GM10266 (cell line): ENCODE data around the gene EEPD1.

ENCODE experiments used
- DNase-seq: peaks from one replicate; pipeline ENCODE4 v3.0.0; 2012; ENCODE audit errors: extremely low spot score
- TF ChIP-seq, protein P1 (sequence below): IDR thresholded peaks from 2 replicates; pipeline ENCODE4 v1.5.1; 2012; ENCODE audit warnings: mild to moderate bottlenecking, low read depth; ENCODE audit not compliant: control insufficient read depth, insufficient read depth; ENCODE audit errors: missing control alignments

Gene EEPD1

DNA sequence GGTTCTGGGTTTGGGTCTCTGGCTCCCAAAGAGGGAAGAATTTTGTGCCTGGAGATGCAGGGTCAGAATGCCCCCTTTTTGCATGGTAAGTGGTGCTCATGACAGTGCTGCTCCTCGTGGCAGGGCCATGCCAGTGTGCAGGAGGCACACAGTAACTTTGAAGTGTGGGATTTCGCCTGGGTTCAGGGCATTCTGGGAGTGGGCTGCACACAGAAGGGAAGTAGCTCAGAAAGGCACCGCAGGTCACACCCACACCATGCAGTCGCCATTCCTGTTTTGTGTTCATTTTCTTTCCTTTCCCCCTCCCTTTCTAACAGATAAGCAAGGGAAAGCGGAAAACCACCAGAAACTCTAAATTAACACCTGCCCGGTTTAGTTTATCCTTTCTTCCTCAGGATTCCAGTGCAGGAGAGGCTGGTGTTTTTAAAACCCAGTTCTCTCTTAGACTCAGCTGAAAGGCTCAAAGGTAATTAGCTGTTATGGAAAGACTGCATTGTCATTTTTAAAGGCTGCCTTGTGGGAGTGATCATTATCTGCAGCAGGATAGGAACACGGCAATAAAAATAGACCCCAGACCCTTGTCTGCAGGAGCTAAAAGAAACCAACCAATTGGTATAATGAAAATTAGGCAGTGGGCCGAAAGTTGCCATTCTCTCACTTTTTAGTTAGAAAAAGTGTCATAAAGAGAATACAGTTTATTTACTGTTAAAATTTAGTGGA lies 50.2 kb downstream of the EEPD1 start:
- no peak for DNase-seq
- TF ChIP-seq, protein P1, sequence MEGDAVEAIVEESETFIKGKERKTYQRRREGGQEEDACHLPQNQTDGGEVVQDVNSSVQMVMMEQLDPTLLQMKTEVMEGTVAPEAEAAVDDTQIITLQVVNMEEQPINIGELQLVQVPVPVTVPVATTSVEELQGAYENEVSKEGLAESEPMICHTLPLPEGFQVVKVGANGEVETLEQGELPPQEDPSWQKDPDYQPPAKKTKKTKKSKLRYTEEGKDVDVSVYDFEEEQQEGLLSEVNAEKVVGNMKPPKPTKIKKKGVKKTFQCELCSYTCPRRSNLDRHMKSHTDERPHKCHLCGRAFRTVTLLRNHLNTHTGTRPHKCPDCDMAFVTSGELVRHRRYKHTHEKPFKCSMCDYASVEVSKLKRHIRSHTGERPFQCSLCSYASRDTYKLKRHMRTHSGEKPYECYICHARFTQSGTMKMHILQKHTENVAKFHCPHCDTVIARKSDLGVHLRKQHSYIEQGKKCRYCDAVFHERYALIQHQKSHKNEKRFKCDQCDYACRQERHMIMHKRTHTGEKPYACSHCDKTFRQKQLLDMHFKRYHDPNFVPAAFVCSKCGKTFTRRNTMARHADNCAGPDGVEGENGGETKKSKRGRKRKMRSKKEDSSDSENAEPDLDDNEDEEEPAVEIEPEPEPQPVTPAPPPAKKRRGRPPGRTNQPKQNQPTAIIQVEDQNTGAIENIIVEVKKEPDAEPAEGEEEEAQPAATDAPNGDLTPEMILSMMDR, result no peak

DNA sequence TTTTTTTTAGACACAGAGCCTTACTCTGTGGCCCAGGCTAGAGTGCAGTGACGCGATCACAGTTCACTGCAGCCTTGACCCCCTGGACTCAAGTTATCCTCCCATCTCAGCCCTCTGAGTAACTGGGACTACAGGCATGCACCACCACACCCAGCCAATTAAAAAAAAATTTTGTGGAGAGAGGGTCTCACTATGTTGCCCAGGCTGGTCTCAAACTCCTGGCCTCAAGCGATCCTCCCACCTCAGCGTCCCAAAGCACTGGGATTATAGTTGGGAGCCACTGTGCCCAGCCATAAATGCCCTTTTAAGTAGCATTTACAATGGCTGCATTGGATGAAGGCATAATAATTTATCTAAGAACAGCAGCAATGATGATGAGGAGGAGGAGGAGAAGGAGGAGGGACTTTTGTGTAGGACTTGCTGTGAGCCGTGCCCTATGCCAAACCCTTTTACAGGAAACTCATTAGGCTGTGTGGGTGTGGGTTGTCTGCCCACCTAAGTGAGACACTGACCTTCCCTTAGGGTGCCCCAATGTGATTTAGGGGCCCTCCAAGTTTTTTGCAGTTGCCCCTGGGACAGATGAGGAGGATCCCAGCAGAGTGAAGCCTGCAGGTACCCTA lies 51.1 kb downstream of the EEPD1 start:
- no peak for DNase-seq
- TF ChIP-seq, protein P1, result no peak

DNA sequence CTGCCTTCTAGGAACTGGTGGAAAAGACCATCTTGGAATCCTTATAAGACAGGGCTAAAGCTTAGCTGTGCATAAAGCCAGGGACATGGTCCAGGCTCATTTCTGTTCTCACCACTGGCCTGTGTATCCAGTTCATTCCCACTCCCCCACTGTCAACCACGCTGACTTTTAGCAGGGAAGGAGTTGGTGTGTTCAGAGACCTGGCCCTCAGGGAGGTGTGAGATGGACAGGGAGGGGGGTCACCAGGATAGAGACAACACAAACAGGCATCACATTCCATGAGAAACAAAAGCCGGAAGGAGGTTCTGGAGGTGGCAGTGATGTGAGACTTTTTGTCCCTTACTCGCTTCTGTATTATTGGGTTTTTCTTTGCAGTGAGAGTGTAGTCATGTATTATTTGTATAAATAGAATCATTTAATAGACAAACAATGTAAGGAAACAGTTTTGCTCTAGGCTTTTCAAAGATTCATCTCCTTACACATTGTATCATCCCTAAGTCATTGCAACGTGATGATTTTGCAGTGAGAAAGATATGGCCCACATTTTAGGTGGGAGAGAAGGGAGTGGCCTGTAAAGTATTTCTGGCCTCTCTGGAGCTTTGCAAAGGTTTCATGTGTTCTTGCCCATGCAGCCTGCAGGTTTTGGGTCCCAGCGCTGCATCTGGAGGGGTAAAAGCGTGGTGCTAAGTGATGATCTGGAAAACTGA lies 52.0 kb downstream of the EEPD1 start:
- DNase-seq, result no peak
- TF ChIP-seq, protein P1, result no peak

DNA sequence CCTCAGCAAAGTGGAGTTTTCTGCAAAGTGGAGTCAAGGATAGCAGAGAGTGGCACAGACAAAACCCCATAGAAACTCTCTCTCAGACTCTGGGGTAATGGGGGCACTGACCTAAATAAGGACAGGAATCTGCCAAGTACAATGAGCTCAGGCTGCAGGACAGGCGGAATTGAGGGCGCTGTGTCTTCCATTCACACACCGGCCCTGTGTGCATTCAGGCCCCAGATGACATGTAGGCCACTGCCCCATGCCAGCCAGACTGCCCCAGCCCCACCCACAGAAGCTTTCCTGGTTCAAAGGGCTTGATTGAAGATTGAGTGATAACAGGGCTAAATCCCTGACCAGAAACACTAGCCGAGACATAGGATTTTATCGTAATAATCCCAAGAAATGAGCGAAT lies 52.7 kb downstream of the EEPD1 start:
- no peak for DNase-seq
- TF ChIP-seq, protein P1, result no peak

DNA sequence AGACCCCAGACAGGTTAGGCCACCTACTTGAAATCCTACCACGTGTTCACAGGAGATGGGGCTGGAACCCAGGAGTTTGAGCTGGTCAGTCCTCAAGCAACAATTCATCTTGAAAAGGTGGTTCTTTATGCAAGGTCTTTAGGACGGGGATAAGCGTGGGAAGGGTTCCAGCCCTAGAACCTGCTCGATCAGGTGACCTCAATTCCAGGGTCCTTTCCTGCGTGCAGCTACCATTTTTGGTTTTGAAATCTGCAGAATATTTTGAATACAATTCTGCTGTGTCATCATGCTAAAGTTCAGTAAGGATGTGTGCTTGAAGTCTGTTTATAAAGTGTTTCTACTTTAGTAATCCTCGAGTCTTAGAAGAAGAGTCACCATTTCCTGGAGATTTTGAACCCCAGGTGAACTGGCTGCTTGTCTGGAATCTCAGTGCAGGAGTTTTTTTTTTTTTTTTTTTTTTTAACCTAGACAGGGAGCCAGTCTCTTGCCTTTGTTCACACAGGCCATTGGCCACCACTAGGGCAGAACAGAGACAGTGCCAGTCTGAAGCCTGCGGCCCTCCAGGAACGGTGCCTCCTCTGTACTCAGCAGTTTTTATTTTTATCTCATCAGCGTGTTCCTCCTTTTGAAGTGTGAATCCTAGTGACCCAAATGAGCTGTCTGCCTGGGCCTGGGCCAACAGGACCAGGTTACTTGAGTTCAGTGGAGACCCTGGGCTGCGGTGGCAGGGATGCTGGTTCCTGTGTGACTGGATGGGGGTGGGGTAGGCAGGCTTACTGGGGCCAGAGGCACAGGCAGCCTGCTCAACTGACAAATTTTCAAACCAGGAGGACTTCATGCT lies 54.6 kb downstream of the EEPD1 start:
- TF ChIP-seq, protein P1, result no peak
- no peak for DNase-seq

DNA sequence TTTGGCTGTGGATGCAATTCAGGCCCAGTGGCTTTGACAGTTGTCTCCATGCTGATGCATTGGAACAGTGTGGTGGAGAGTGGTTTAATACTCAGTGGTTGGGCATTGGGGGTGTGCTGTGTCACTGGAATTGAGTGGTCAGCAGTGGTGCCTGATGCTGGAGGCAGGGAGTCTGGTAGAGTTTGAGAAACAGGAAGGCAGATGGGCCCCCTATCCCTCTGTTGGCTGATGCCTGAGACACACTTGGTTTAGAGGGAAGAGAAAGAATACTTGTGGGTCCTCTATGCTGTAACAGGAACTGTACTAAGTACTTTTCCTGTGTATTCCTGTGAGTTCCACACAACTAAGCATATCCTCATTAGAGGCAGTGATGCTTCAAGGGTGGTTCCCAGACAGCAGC lies 55.4 kb downstream of the EEPD1 start:
- DNase-seq, result no peak
- TF ChIP-seq, protein P1, result no peak
